Neuronal stem cell (in vitro differentiated cells): ENCODE data around the gene TRIM63.

Source experiments
- DNase-seq: peaks from one replicate; pipeline ENCODE4 v3.0.0-alpha.2; 2013; ENCODE audit warnings: low spot score
- H2AFZ ChIP-seq: one replicate; pipeline ENCODE4 v1.6.1; 2013; ENCODE audit warnings: mild to moderate bottlenecking, low read length, inconsistent platforms
- H2AK5ac ChIP-seq: 2 replicates; pipeline ENCODE4 v1.6.1; 2013; ENCODE audit warnings: low read depth, mild to moderate bottlenecking, inconsistent platforms, low read length, moderate library complexity, mixed read lengths
- H2BK120ac ChIP-seq: 2 replicates; pipeline ENCODE4 v1.6.1; 2013; ENCODE audit warnings: low read depth, mild to moderate bottlenecking, inconsistent platforms, low read length, moderate library complexity, mixed read lengths
- H2BK12ac ChIP-seq: one replicate; pipeline ENCODE4 v1.6.1; 2013; ENCODE audit warnings: low read length, inconsistent platforms
- H2BK15ac ChIP-seq: 2 replicates; pipeline ENCODE4 v1.6.1; 2013; ENCODE audit warnings: mild to moderate bottlenecking, low read length, inconsistent platforms, mixed read lengths
- H2BK5ac ChIP-seq: one replicate; pipeline ENCODE4 v1.6.1; 2013; ENCODE audit warnings: inconsistent platforms, mild to moderate bottlenecking, low read length, moderate library complexity
- H3K14ac ChIP-seq: one replicate; pipeline ENCODE4 v1.6.1; 2013; ENCODE audit warnings: low read length, inconsistent platforms
- H3K18ac ChIP-seq: 2 replicates; pipeline ENCODE4 v1.6.1; 2013; ENCODE audit warnings: low read length, inconsistent platforms
- H3K23ac ChIP-seq: 2 replicates; pipeline ENCODE4 v1.6.1; 2013; ENCODE audit warnings: low read depth, mild to moderate bottlenecking, mixed read lengths, low read length, inconsistent platforms; ENCODE audit not compliant: poor library complexity
- H3K27ac ChIP-seq: replicated peaks from 3 replicates; pipeline ENCODE4 v1.5.1; 2013; ENCODE audit warnings: low read length, inconsistent platforms
- H3K27me3 ChIP-seq, 3 experiments: 2 replicates each; pipeline ENCODE4 v1.6.1; 2013; ENCODE audit warnings: low read length in 3 of 3, mild to moderate bottlenecking in 2 of 3, inconsistent platforms in 1 of 3, low read depth in 1 of 3, mixed read lengths in 1 of 3, moderate library complexity in 1 of 3; ENCODE audit not compliant: control insufficient read depth in 3 of 3, insufficient read depth in 3 of 3
- H3K36me3 ChIP-seq, 2 donors: replicated peaks in 1 of 2; 2 replicates each; pipeline ENCODE4 v1.6.1; 2013; ENCODE audit warnings: low read length in 2 of 2; ENCODE audit not compliant: control insufficient read depth in 2 of 2, insufficient read depth in 2 of 2
- H3K4ac ChIP-seq: 2 replicates; pipeline ENCODE4 v1.6.1; 2013; ENCODE audit warnings: inconsistent platforms, mild to moderate bottlenecking, low read length, moderate library complexity
- H3K4me1 ChIP-seq, 2 donors: 1 replicate in 1 of 2; 2 replicates in 1 of 2; pipeline ENCODE4 v1.6.1; 2013; ENCODE audit warnings: low read length in 2 of 2, low read depth in 1 of 2; ENCODE audit not compliant: control insufficient read depth in 2 of 2, insufficient read depth in 1 of 2
- H3K4me2 ChIP-seq: one replicate; pipeline ENCODE4 v1.6.1; 2013; ENCODE audit warnings: mild to moderate bottlenecking, low read length, inconsistent platforms; ENCODE audit not compliant: insufficient read depth, poor library complexity, severe bottlenecking
- H3K4me3 ChIP-seq, 2 donors: 2 replicates each; pipeline ENCODE4 v1.5.1; 2013; ENCODE audit warnings: low read length in 2 of 2, mild to moderate bottlenecking in 2 of 2, inconsistent platforms in 1 of 2, moderate library complexity in 1 of 2
- H3K79me1 ChIP-seq: one replicate; pipeline ENCODE4 v1.6.1; 2013; ENCODE audit warnings: low read depth, mild to moderate bottlenecking, inconsistent platforms, low read length, moderate library complexity
- H3K9ac ChIP-seq: one replicate; pipeline ENCODE4 v1.6.1; 2013; ENCODE audit warnings: mild to moderate bottlenecking, low read depth, low read length, inconsistent platforms; ENCODE audit not compliant: poor library complexity
- H3K9me3 ChIP-seq, 2 donors: replicated peaks in 1 of 2; 2 replicates each; pipeline versions ENCODE3 to v1.6.1; 2013; ENCODE audit warnings: low read length in 2 of 2, mild to moderate bottlenecking in 2 of 2, inconsistent platforms in 1 of 2, low read depth in 1 of 2, mixed read lengths in 1 of 2, moderate library complexity in 1 of 2; ENCODE audit not compliant: control insufficient read depth in 2 of 2, insufficient read depth in 1 of 2
- H4K8ac ChIP-seq: one replicate; pipeline ENCODE4 v1.6.1; 2013; ENCODE audit warnings: low read depth, mild to moderate bottlenecking, inconsistent platforms, low read length, moderate library complexity
- H4K91ac ChIP-seq: one replicate; pipeline ENCODE4 v1.6.1; 2013; ENCODE audit warnings: low read length, low read depth, mild to moderate bottlenecking, inconsistent platforms; ENCODE audit not compliant: poor library complexity
- WGBS, 2 donors: extraction: QIAGEN DNeasy Blood & Tissue Kit; methylation state at CpG; one replicate each; pipeline ENCODE4 v1.1.7; 2013; ENCODE audit warnings: missing lambda C conversion rate in 2 of 2, mixed read lengths in 1 of 2; ENCODE audit not compliant: insufficient read length in 2 of 2, insufficient replicate concordance in 1 of 2; ENCODE audit errors: extremely low coverage in 2 of 2; 5-methylcytosine and 5-hydroxymethylcytosine counted together

The TRIM63 gene

DNA sequence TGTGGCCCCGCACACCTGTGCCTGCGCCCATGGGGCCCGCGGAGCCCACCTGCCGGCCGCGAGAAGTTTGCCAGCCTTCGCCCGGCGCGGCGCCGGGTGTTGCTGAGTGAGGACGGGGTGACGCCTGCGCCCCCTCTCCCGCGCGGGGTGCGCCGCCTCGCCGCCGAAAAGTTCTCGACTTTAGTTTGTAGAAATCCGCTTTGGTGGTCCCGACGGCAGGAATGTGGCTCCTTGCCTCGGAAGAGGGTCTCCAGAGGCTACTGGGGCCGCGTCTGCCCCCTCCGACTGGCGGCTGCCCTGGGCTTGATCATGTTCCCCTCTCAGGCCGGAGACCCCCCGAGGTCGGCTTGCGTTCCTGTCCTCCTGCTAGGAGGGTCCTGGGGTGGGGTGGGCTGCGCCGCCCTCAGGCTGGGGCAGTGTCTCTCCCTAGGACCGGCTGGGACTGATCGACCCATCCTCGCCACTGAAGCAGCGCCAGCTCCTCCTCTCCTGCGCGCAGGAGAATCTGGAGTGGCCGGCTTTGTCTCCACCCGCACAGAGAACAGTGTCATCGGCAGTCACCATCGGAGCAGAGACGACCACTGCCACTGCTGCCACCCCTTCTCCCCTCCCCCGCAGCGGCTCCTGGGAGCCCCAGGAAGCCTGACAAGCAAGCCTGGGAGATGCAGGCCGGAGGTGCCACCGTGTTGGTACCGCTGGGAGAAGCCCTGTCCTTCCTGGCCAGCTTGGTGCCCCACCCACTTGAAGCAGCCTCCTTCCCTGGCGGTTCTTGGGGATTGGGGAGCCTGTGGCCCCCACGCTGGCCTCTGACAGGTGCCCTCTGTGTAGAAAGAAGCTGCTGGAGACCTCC, 21.0 kb downstream of the TRIM63 start:
- peaks cover 0 to 8% of the 10 kb centered on the region in 2 donors for H3K4me1 ChIP-seq
- peak overlapping the region; percentile 49 for H3K23ac ChIP-seq
- peak overlapping the region in 1 of 2 donors; percentile 59 for H3K4me3 ChIP-seq
- H3K4me2 ChIP-seq, result peak overlapping the region; percentile 63
- H3K9me3 ChIP-seq, result peaks cover 0 to 2% of the 10 kb centered on the region in 2 donors
- DNase-seq, result no peak
- H4K91ac ChIP-seq, result no peak overlapping the region
- H2AFZ ChIP-seq, result peak overlapping the region; percentile 85
- WGBS, 2 donors, result no CpG with 5 or more reads among the region's 57 CpGs
- H3K27ac ChIP-seq, result no peak overlapping the region
- H3K14ac ChIP-seq, result no peak overlapping the region
- H3K4ac ChIP-seq, result no peak overlapping the region
- no peak overlapping the region for H2BK120ac ChIP-seq
- H2BK15ac ChIP-seq, result peak overlapping the region; percentile 79
- peak overlapping the region; percentile 19 for H4K8ac ChIP-seq
- no peaks in the 10 kb centered on the region for H3K36me3 ChIP-seq
- H2AK5ac ChIP-seq, result peak overlapping the region; percentile 40
- H2BK12ac ChIP-seq, result no peak overlapping the region
- H3K79me1 ChIP-seq, result no peaks in the 10 kb centered on the region
- H3K18ac ChIP-seq, result peak overlapping the region; percentile 86
- H2BK5ac ChIP-seq, result no peak overlapping the region
- H3K27me3 ChIP-seq, result peaks cover 21 to 96% (median 68%) of the 10 kb centered on the region in 3 experiments
- no peak overlapping the region for H3K9ac ChIP-seq

DNA sequence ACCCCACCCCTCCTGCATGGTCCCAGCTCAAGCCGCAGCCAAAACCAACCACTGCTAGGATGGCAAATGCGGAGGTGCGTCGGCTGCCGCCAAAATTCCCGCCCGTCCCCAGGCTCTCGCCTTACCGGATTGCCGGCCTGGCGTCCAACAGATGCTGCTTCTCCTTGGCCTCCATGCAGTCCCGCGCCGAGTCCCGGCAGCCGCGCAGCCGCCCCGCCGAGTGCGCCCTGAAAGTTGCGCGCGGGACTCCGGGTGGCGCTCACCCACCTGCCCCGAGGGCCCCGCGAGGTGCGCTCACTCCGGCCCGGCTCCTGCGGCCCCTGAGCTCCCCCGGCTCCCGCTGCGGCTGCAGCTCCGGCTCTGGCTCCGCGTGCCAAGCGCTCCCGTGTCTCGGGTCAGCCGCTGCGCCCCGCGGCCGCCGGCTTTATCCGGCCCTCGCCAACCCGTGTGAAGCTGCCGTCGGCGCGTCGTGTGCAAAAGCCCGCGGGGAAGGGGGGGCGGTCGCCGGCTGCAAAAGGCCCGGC, 21.6 kb downstream of the TRIM63 start, which contains the start of gene SLC30A2:
TSS of gene SLC30A2 (minus strand) at position 397 of the 524 bp plus-strand sequence. CDS start at position 175, 222 bp downstream.
- Histone ChIP-seq H3K14ac (no peak within 1 kb of the TSS), H3K4me1 (peaks cover 0 to 8% of the 10 kb centered on the region in 2 donors), H2BK120ac (no peak within 1 kb of the TSS), H3K27me3 (peaks cover 21 to 93% (median 70%) of the 10 kb centered on the region in 3 experiments), H3K36me3 (no peaks in the 10 kb centered on the region), H3K23ac (peak within 1 kb of the TSS; percentile 49), H3K9ac (peak within 1 kb of the TSS; percentile 73), H3K4ac (no peak within 1 kb of the TSS), H3K4me3 (peak within 1 kb of the TSS; percentile 24 to 59), H2BK5ac (no peak within 1 kb of the TSS), H2BK12ac (no peak within 1 kb of the TSS), H3K4me2 (peak within 1 kb of the TSS; percentile 63), H2AK5ac (peak within 1 kb of the TSS; percentile 40), H3K18ac (peak within 1 kb of the TSS; percentile 86), H4K8ac (peak within 1 kb of the TSS; percentile 19), H3K79me1 (no peaks in the 10 kb centered on the region), H2AFZ (peak within 1 kb of the TSS; percentile 85), H3K27ac (no peak within 1 kb of the TSS), H4K91ac (no peak within 1 kb of the TSS), H2BK15ac (peak within 1 kb of the TSS; percentile 79), H3K9me3 (peaks cover 0 to 2% of the 10 kb centered on the region in 2 donors)
- no peak for DNase-seq
- no CpG with 5 or more reads among the region's 62 CpGs for WGBS, 2 donors

GRCh38 chr1:26044971-26045721, 22.3 kb downstream of the TRIM63 start:
- Histone ChIP-seq H3K23ac (peak overlapping the region; percentile 32), H3K4ac (no peak overlapping the region), H4K8ac (no peak overlapping the region), H2AK5ac (no peak overlapping the region), H2BK15ac (peak overlapping the region; percentile 34), H2BK12ac (no peak overlapping the region), H3K36me3 (no peaks in the 10 kb centered on the region), H4K91ac (no peak overlapping the region), H3K9me3 (peaks cover 0 to 2% of the 10 kb centered on the region in 2 donors), H3K4me3 (peak overlapping the region; percentile 24 to 59), H2BK5ac (no peak overlapping the region), H3K14ac (no peak overlapping the region), H3K79me1 (no peaks in the 10 kb centered on the region), H3K4me1 (peaks cover 0 to 8% of the 10 kb centered on the region in 2 donors), H3K4me2 (peak overlapping the region; percentile 63), H3K9ac (peak overlapping the region; percentile 73), H3K18ac (peak overlapping the region; percentile 86), H3K27me3 (peaks cover 21 to 89% (median 70%) of the 10 kb centered on the region in 3 experiments), H2BK120ac (no peak overlapping the region), H2AFZ (peak overlapping the region; percentile 85), H3K27ac (no peak overlapping the region)
- DNase-seq, result no peak
- no CpG with 5 or more reads among the region's 29 CpGs for WGBS, 2 donors
